Measurements from ENCODE around the gene TTC24. TPM values are rescaled to one million over a fixed set of nuclear protein-coding genes. Genes with fewer than 3 reads are reported as not detected.

TTC24 gene
- total and polyA plus RNA-seq, 4 experiments from 2014 or later = 0.12 to 0.91 (median 0.84) TPM; not detected in 1

GRCh38 chr1:156632355-156632754 lies 52.8 kb downstream of the TTC24 start:
- ChIA-PET CTCF (ENCODE audit: partially characterized antibody) (interaction anchor here (1.0 kb wide), 1 partner anchor 46 kb away, joined by 3 read pairs; no protein-coding TSS in a partner anchor), POLR2A (ENCODE audit: partially characterized antibody) (no interaction called here)
- H3K27ac Mint-ChIP-seq = no peak overlapping the region
- H3K9me3 Mint-ChIP-seq = no peaks in the 10 kb centered on the region
- no peak overlapping the region for H3K4me3 ChIP-seq (ENCODE audit: low read length in 2 of 2)
- no peak for DNase-seq
- H3K27me3 Mint-ChIP-seq = peaks cover 47 to 50% of the 10 kb centered on the region in 2 donors
- peaks cover 8% of the 10 kb centered on the region for H3K27me3 ChIP-seq (ENCODE audit: insufficient read depth, low read length)
- H3K36me3 Mint-ChIP-seq = no peaks in the 10 kb centered on the region
- H3K4me3 Mint-ChIP-seq = no peak overlapping the region
- H3K9me3 ChIP-seq (ENCODE audit: control insufficient read depth in 1 of 2, low read length in 2 of 2) = no peaks in the 10 kb centered on the region
- no peak overlapping the region for H3K27ac ChIP-seq (ENCODE audit: low read depth, low read length)
- H3K4me1 Mint-ChIP-seq = peaks cover 0 to 2% (median 0%) of the 10 kb centered on the region in 4 donors
- intact Hi-C loops (cut with micrococcal nuclease) = no loop called here
- no peaks in the 10 kb centered on the region for H3K4me1 ChIP-seq (ENCODE audit: insufficient read depth, low read length)
- no peaks in the 10 kb centered on the region for H3K36me3 ChIP-seq (ENCODE audit: insufficient read depth, low read length)

Other genes with a start within 250 kb of the TTC24 start
- gene CCT3, start 241.4 kb upstream of the TTC24 start, total RNA-seq = 100 to 1,000 TPM; 109 TPM
- gene CCT3, start 241.4 kb upstream of the TTC24 start, polyA plus RNA-seq = 100 to 1,000 TPM; 195 to 234 TPM
- gene TSACC, start 241.2 kb upstream of the TTC24 start, total RNA-seq = not detected
- under 1 TPM in 1 of 2 donors, not detected in 1; 0.32 TPM for gene TSACC, start 241.2 kb upstream of the TTC24 start, polyA plus RNA-seq
- gene RHBG, start 210.5 kb upstream of the TTC24 start, total RNA-seq = not detected
- gene RHBG, start 210.5 kb upstream of the TTC24 start, polyA plus RNA-seq = not detected
- gene MEF2D, start 78.9 kb upstream of the TTC24 start, total RNA-seq = 10 to 100 TPM; 65.0 to 69.6 TPM
- gene MEF2D, start 78.9 kb upstream of the TTC24 start, polyA plus RNA-seq = 10 to 100 TPM in 1 of 2 donors, 1 to 10 TPM in 1; 4.2 to 13.8 TPM
- gene IQGAP3, start 7.2 kb upstream of the TTC24 start, total RNA-seq = not detected
- not detected for gene IQGAP3, start 7.2 kb upstream of the TTC24 start, polyA plus RNA-seq
- gene NAXE, start 12.1 kb downstream of the TTC24 start, total RNA-seq = 10 to 100 TPM; 46.7 to 49.5 TPM
- 100 to 1,000 TPM in 1 of 2 donors, 10 to 100 TPM in 1; 93.3 to 152 TPM for gene NAXE, start 12.1 kb downstream of the TTC24 start, polyA plus RNA-seq
- 10 to 100 TPM; 26.9 to 30.7 TPM for gene GPATCH4, start 21.8 kb downstream of the TTC24 start, total RNA-seq
- 10 to 100 TPM in 1 of 2 donors, 1 to 10 TPM in 1; 8.1 to 58.5 TPM for gene GPATCH4, start 21.8 kb downstream of the TTC24 start, polyA plus RNA-seq
- gene HAPLN2, start 39.7 kb downstream of the TTC24 start, total RNA-seq = not detected
- not detected for gene HAPLN2, start 39.7 kb downstream of the TTC24 start, polyA plus RNA-seq
- not detected for gene BCAN, start 62.4 kb downstream of the TTC24 start, total RNA-seq
- gene BCAN, start 62.4 kb downstream of the TTC24 start, polyA plus RNA-seq = not detected
- not detected for gene NES, start 97.7 kb downstream of the TTC24 start, total RNA-seq
- gene NES, start 97.7 kb downstream of the TTC24 start, polyA plus RNA-seq = not detected
- gene CRABP2, start 125.9 kb downstream of the TTC24 start, total RNA-seq = under 1 TPM; 0.55 to 0.61 TPM
- under 1 TPM in 1 of 2 donors, not detected in 1; 0.21 TPM for gene CRABP2, start 125.9 kb downstream of the TTC24 start, polyA plus RNA-seq
- gene METTL25B, start 148.7 kb downstream of the TTC24 start, total RNA-seq = 10 to 100 TPM; 30.5 to 35.7 TPM
- gene METTL25B, start 148.7 kb downstream of the TTC24 start, polyA plus RNA-seq = 1 to 10 TPM; 4.6 to 7.5 TPM
- 10 to 100 TPM; 47.9 to 53.1 TPM for gene ISG20L2, start 149.0 kb downstream of the TTC24 start, total RNA-seq
- 10 to 100 TPM; 11.4 to 19.3 TPM for gene ISG20L2, start 149.0 kb downstream of the TTC24 start, polyA plus RNA-seq
- gene MRPL24, start 161.4 kb downstream of the TTC24 start, total RNA-seq = 10 to 100 TPM; 44.1 to 47.4 TPM
- gene MRPL24, start 161.4 kb downstream of the TTC24 start, polyA plus RNA-seq = 100 to 1,000 TPM in 1 of 2 donors, 10 to 100 TPM in 1; 86.7 to 150 TPM
- gene HDGF, start 172.0 kb downstream of the TTC24 start, total RNA-seq = 10 to 100 TPM; 93.3 to 97.0 TPM
- gene HDGF, start 172.0 kb downstream of the TTC24 start, polyA plus RNA-seq = 10 to 100 TPM; 23.8 to 49.3 TPM
- 10 to 100 TPM; 60.9 to 61.3 TPM for gene PRCC, start 187.8 kb downstream of the TTC24 start, total RNA-seq
- 10 to 100 TPM; 32.8 to 52.7 TPM for gene PRCC, start 187.8 kb downstream of the TTC24 start, polyA plus RNA-seq
- 10 to 100 TPM; 55.1 to 63.6 TPM for gene SH2D2A, start 237.1 kb downstream of the TTC24 start, total RNA-seq
- 10 to 100 TPM; 29.1 to 53.9 TPM for gene SH2D2A, start 237.1 kb downstream of the TTC24 start, polyA plus RNA-seq